NCI-H2196 treated with DMSO at 0.1 percent for 48 hours (cell line): Measurements from ENCODE around the gene ABCF3.

ENCODE experiments used
- DNase-seq: peaks from one replicate; lab custom pipeline; 2025; ENCODE audit not compliant: unreplicated experiment; lab: John Stamatoyannopoulos, UW

The ABCF3 gene

GRCh38 chr3:184166671-184167070, 19.3 kb upstream of the ABCF3 start:
- no peak for DNase-seq

- no peak for DNase-seq
Measured at GRCh38 chr3:184167786-184168185, 18.2 kb upstream of the ABCF3 start.

DNA sequence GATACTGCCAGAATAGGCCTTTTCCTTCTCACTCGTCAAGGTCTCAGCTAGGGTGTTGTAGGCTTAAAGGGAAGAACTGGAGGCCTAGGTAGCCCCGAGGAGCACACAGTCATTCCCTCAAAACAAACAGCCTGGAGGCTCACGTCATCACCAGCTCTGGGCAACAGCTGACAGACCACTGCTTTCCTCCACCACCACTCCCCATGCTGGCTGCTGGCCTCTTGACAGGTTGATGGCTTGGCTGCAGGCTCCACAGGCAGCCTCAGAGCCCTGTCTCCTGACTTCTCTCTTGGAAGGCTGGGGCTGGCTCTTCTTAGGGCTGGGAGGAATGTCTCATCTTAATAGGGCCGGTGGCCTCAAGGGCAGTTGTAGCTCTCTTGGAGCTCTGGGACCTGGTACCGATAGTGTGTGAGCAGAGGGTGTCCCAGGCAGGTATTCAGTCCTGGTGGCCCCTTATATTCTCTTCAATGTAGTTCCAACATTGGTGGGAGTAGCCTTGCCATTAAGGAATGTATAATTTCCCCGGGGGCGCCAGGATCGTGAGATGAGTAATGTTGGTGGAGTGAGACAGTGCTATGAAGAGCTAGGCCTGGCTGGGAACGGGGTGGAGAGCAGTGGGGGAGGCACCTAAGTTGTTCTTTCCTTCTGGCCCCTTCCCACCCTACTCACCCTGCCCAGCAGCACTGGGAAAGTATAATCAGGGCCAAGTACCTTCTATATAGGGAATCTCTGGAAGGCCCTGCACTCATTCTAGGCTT, 17.5 kb upstream of the ABCF3 start:
- DNase-seq: no peak

GRCh38 chr3:184169896-184170875, 15.8 kb upstream of the ABCF3 start:
- DNase-seq: no peak

- no peak for DNase-seq
Measured at GRCh38 chr3:184171562-184171961, 14.4 kb upstream of the ABCF3 start.

DNA sequence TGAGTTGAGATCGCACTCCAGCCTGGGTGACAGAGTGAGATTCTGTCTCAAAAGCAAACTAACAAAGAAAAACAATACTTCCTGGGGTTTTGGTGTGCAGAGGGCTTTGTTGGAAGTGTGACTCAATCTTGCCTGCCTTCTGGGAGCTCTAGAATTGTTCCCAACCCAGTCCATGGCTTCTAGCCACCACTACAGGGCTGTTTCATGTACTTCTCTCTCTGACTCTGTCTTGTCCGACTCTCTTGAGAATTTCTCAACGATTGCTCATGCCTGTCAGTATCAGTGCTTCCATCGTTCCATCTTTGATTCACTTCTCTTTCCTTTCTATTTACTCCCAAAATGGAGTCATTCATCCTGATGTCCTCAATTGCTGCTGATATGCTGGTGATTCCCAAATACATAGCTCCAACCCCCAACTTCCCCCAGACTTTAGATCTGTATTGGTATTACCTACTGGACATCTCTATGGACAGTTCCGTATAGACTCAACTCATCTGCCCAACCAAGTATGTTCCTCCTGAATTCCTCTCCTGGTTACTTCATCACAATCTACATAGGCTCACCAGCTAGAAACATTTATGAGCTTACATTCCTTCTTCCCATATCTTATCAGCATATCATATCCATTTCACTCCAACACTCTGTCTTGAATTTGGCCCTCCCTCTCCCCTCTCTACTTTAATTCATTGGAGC, 13.2 kb upstream of the ABCF3 start:
- DNase-seq: no peak

- no peak for DNase-seq
Measured at GRCh38 chr3:184173374-184173722, 12.7 kb upstream of the ABCF3 start.

GRCh38 chr3:184174284-184174645, 11.7 kb upstream of the ABCF3 start:
- DNase-seq: no peak

DNA sequence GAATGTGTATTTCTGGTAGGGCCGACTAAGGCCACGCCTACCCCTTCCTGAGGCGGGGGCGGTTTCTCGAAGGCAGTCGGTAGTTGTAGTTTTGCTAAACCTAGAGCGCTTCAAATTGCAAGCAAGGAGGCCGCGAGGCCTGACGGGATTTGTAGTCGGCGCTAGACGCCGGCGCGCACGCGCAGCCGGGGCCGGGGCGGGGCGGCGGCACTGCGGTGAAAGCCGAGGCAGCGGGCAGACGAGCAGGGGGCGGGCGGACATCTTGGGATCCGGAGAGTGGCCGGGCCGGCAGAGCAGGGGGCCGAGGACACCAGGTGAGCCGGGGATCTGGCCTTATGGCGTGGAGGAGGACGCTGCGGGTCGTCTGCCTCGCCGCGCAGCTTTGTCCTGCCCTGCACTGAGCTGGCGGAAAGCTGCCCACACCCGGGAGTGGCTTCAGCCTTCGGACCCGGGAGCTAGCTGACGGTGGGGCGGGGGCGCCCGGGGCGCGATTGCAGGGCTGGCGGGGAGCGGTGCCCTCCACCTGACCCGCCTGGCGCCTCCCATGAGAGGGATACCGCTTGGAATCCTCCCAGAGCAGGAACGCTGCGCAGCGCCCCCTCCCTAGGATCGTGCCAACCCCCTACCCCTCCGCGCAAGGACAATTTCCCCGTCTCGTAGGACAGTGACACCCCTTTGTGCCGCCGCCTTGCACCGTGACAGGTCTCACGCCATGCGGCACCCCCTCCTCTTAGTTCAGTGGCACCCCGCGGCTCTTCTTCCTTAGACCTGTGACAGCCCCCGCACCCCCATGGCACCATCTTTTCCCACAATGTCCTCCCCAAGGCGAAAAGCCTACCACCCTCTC, 11.1 kb upstream of the ABCF3 start, which contains the start of gene AP2M1:
Gene AP2M1, plus strand, starts transcription at position 210 of the 847 bp plus-strand sequence. CDS start 2,139 bp downstream, outside the sequence.
- peak; percentile 100 for DNase-seq

- no peak for DNase-seq
Measured at GRCh38 chr3:184175506-184175905, 10.5 kb upstream of the ABCF3 start.

GRCh38 chr3:184175981-184176376, 10.0 kb upstream of the ABCF3 start:
- DNase-seq: no peak

- no peak for DNase-seq
Measured at GRCh38 chr3:184176377-184177330, 9.3 kb upstream of the ABCF3 start.

GRCh38 chr3:184177331-184177731, 8.7 kb upstream of the ABCF3 start:
- DNase-seq: no peak

- DNase-seq: no peak
Measured at GRCh38 chr3:184177767-184178306, 8.2 kb upstream of the ABCF3 start.

DNA sequence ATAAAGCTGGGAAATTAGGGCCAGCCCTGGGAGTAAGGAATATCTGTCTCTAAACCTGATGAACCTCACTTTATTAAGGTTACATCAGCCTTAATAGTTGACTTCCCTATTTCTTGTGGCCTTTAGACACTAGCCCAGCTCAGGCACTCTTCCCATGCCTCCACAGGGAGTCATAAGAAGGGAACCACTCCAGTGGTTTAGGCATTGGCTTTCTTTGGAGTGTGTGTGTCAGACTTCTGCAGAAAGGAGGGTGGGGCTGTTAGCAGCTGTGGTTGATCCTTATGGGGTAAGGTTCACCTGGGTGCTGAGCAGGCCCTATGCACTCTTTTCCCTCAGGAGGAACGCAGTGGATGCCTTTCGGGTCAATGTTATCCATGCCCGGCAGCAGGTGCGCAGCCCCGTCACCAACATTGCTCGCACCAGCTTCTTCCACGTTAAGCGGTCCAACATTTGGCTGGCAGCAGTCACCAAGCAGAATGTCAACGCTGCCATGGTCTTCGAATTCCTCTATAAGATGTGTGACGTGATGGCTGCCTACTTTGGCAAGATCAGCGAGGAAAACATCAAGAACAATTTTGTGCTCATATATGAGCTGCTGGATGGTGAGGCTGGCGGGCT, 7.4 kb upstream of the ABCF3 start:
- DNase-seq: no peak

DNA sequence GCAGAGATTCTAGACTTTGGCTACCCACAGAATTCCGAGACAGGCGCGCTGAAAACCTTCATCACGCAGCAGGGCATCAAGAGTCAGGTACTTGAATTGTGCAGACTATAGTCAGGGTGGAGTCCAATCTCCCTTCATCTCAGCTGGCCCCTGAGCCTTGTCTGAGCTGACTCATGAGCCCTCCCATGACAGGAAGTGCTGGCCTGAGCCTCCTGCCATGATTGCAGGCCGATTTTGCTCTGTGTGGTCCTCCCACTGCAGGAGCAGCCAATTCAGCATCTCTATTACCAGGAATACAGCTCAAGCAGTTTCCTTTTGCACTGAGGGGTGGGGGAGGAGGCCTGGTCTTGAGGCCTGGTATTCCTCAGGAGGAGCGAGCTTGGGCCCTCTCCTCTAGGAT, 5.8 kb upstream of the ABCF3 start:
- DNase-seq: no peak

DNA sequence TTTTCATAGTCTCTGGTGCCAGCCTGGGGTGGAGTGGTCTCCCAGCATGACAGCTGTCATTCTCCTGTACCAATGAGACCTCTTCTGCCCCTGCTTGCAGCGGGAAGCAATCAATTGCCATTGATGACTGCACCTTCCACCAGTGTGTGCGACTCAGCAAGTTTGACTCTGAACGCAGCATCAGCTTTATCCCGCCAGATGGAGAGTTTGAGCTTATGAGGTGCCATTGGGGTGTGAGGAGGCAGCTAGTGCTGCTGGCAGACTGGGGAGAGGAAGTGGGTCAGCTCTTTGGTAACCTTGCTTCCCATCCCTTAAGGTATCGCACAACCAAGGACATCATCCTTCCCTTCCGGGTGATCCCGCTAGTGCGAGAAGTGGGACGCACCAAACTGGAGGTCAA, 4.4 kb upstream of the ABCF3 start:
- no peak for DNase-seq

- DNase-seq: no peak
Measured at GRCh38 chr3:184183679-184184078, 2.3 kb upstream of the ABCF3 start.
